Suppressor macrophage treated with lipopolysaccharide for 1 hour (primary cell): ENCODE measurements around the gene CKS1B.

ENCODE experiments used
- DNase-seq, 3 donors: peaks; one replicate each; pipeline ENCODE4 v3.0.0-alpha.2; 2020 to 2022

CKS1B gene

GRCh38 chr1:154988058-154988954 is 13.8 kb downstream of the CKS1B start:
- no peak for DNase-seq

GRCh38 chr1:154989195-154989860 is 14.8 kb downstream of the CKS1B start:
- no peak for DNase-seq

- DNase-seq, result no peak
These were observed 15.8 kb downstream of the CKS1B start for GRCh38 chr1:154990276-154990675.

- DNase-seq, result no peak
These were observed 18.5 kb downstream of the CKS1B start for GRCh38 chr1:154992721-154993571.

GRCh38 chr1:154993572-154994268 is 19.2 kb downstream of the CKS1B start, which contains the start of gene LENEP:
TSS of gene LENEP (plus strand) at chr1:154993586. CDS start at chr1:154993608, 22 bp downstream.
- DNase-seq, result no peak

GRCh38 chr1:154994269-154994587 is 19.7 kb downstream of the CKS1B start:
- DNase-seq, result no peak

- DNase-seq, result no peak
These were observed 20.1 kb downstream of the CKS1B start for GRCh38 chr1:154994591-154994990.

GRCh38 chr1:154995301-154995983 is 21.0 kb downstream of the CKS1B start:
- DNase-seq, result peak; percentile 74 to 80 (median 75)

GRCh38 chr1:154996966-154997701 is 22.7 kb downstream of the CKS1B start:
- DNase-seq, result peak; percentile 68 to 74 (median 74)

- no peak for DNase-seq
These were observed 23.8 kb downstream of the CKS1B start for GRCh38 chr1:154998201-154998780.

- DNase-seq, result peak; percentile 64 to 79 (median 68)
These were observed 24.5 kb downstream of the CKS1B start for GRCh38 chr1:154998818-154999570.

GRCh38 chr1:154999571-155000410 is 25.3 kb downstream of the CKS1B start:
- no peak for DNase-seq

- no peak for DNase-seq
These were observed 25.9 kb downstream of the CKS1B start for GRCh38 chr1:155000411-155000725.

- peak; percentile 81 to 92 (median 81) for DNase-seq
These were observed 26.4 kb downstream of the CKS1B start for GRCh38 chr1:155000726-155001424.

- DNase-seq, result no peak
These were observed 26.9 kb downstream of the CKS1B start for GRCh38 chr1:155001425-155001674.

- peak; percentile 99 to 100 (median 99) for DNase-seq
These were observed 27.4 kb downstream of the CKS1B start for GRCh38 chr1:155001675-155002463.

GRCh38 chr1:155002464-155003226 is 28.2 kb downstream of the CKS1B start, which contains the start of gene ZBTB7B:
TSS of gene ZBTB7B (plus strand) at chr1:155002802. CDS start at chr1:155014661, 11,859 bp downstream.
- peak in 2 of 3 donors; percentile 50 to 62 for DNase-seq
